HG03135 (cell line): Measurements from ENCODE around the gene NUDT17.
"Not testable (repeated sequence)": the region's sequence is repeated elsewhere in the genome, so short reads cannot be mapped to it uniquely, and the experiment has no call there.

Experiments
- ATAC-seq: cut with Tn5 transposase; IDR thresholded peaks from one replicate; pipeline ENCODE4 v1.9.1; 2021; ENCODE audit warnings: mild to moderate bottlenecking, moderate library complexity; ENCODE audit not compliant: unreplicated experiment

NUDT17 gene

GRCh38 chr1:145845514-145846161 lies at the start of gene NUDT17:
Gene NUDT17 (plus strand): TSS chr1:145845630. CDS start chr1:145845641, 11 bp downstream.
- ATAC-seq = peak; percentile 54

GRCh38 chr1:145796753-145797152 lies 48.7 kb upstream of the NUDT17 start:
- no peak for ATAC-seq

- ATAC-seq = no peak
Measured at GRCh38 chr1:145799806-145800205, 45.6 kb upstream of the NUDT17 start.

GRCh38 chr1:145804235-145805045 lies 41.0 kb upstream of the NUDT17 start:
- ATAC-seq = no peak

- no peak for ATAC-seq
Measured at GRCh38 chr1:145805057-145805456, 40.4 kb upstream of the NUDT17 start.

GRCh38 chr1:145806408-145806807 lies 39.0 kb upstream of the NUDT17 start:
- ATAC-seq = no peak

- ATAC-seq = no peak
Measured at GRCh38 chr1:145806844-145807243, 38.6 kb upstream of the NUDT17 start.

GRCh38 chr1:145812977-145813810 lies 32.2 kb upstream of the NUDT17 start:
- not testable (repeated sequence) for ATAC-seq

GRCh38 chr1:145818095-145818494 lies 27.3 kb upstream of the NUDT17 start:
- not testable (repeated sequence) for ATAC-seq

GRCh38 chr1:145822779-145823331 lies 22.6 kb upstream of the NUDT17 start:
- not testable (repeated sequence) for ATAC-seq

- peak; percentile 84 for ATAC-seq
Measured at GRCh38 chr1:145823565-145824498, 21.6 kb upstream of the NUDT17 start, which contains the start of the genes POLR3C and RNF115. Gene POLR3C (plus strand): TSS chr1:145824200. CDS start chr1:145825777, 1,577 bp downstream. Gene RNF115 (minus strand): TSS chr1:145824095. CDS start chr1:145823873, 222 bp downstream.

GRCh38 chr1:145824499-145824842 lies 21.0 kb upstream of the NUDT17 start:
- no peak for ATAC-seq

- no peak for ATAC-seq
Measured at GRCh38 chr1:145826030-145826429, 19.4 kb upstream of the NUDT17 start.

GRCh38 chr1:145827966-145828365 lies 17.5 kb upstream of the NUDT17 start:
- no peak for ATAC-seq

- no peak for ATAC-seq
Measured at GRCh38 chr1:145828367-145829026, 16.9 kb upstream of the NUDT17 start.

- ATAC-seq = not testable (repeated sequence)
Measured at GRCh38 chr1:145830810-145831209, 14.6 kb upstream of the NUDT17 start.

GRCh38 chr1:145837656-145838055 lies 7.8 kb upstream of the NUDT17 start:
- no peak for ATAC-seq

GRCh38 chr1:145843031-145843430 lies 2.4 kb upstream of the NUDT17 start:
- no peak for ATAC-seq

- peak; percentile 71 for ATAC-seq
Measured at GRCh38 chr1:145845144-145845513, 301 bp upstream of the NUDT17 start.
